Posterior vena cava (tissue), 2 donors: ENCODE data around the gene SELENOH. TPM values are rescaled to one million over a fixed set of nuclear protein-coding genes. Genes with fewer than 3 reads are reported as not detected.
A peak's percentile ranks its signal among the peaks of the same experiment; 100 is the strongest.
"Not testable (repeated sequence)": the region's sequence is repeated elsewhere in the genome, so short reads cannot be mapped to it uniquely, and the experiment has no call there.

Experiments used
- DNase-seq: peaks from one replicate; pipeline ENCODE4 v3.0.0-alpha.2; 2020; ENCODE audit warnings: low spot score
- intact Hi-C, 2 donors: fragments of 100-400 bp; cut with DNase I; formaldehyde crosslinking; loops; one replicate each; pipeline versions ENCODE4 v1.14.1 to v1.14.2; 2022 to 2023
- long read RNA-seq, 2 donors: library from polyadenylated mRNA; unstranded; transcript quantifications; one replicate each; pipeline ENCODE4 v2.0.0, GENCODE V29; 2020 to 2021
- total RNA-seq, 2 donors: library from RNA; stranded (reverse); fragmentation: NEBNext Ultra II Directional; extraction: Animal tissue kit (Norgen Biotek cat#: 25700); gene quantifications; one replicate each; pipeline ENCODE4 v1.2.1, GENCODE V29; 2021
- donor health status: DM: yes; HTN: yes; CAD: no.
- donor health status: DM: yes; HTN: yes; CAD: no.

The SELENOH gene, protein sequence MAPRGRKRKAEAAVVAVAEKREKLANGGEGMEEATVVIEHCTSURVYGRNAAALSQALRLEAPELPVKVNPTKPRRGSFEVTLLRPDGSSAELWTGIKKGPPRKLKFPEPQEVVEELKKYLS
- total RNA-seq: 10 to 100 TPM; 61.8 to 74.3 TPM
- long read RNA-seq, donor 1, transcript SELENOH-204 (4 exons, 818 nt): major isoform, 10 of 10 reads
- long read RNA-seq, donor 1, partial matches to known transcripts: 0 of 10 reads
- long read RNA-seq, donor 1, other reads (novel, unspliced or antisense): 0 of 10 reads
- long read RNA-seq, donor 2, transcript SELENOH-204 (4 exons, 818 nt): major isoform, 51 of 56 reads
- long read RNA-seq, donor 2, partial matches to known transcripts: 0 of 56 reads
- long read RNA-seq, donor 2, other reads (novel, unspliced or antisense): 4 of 56 reads

DNA sequence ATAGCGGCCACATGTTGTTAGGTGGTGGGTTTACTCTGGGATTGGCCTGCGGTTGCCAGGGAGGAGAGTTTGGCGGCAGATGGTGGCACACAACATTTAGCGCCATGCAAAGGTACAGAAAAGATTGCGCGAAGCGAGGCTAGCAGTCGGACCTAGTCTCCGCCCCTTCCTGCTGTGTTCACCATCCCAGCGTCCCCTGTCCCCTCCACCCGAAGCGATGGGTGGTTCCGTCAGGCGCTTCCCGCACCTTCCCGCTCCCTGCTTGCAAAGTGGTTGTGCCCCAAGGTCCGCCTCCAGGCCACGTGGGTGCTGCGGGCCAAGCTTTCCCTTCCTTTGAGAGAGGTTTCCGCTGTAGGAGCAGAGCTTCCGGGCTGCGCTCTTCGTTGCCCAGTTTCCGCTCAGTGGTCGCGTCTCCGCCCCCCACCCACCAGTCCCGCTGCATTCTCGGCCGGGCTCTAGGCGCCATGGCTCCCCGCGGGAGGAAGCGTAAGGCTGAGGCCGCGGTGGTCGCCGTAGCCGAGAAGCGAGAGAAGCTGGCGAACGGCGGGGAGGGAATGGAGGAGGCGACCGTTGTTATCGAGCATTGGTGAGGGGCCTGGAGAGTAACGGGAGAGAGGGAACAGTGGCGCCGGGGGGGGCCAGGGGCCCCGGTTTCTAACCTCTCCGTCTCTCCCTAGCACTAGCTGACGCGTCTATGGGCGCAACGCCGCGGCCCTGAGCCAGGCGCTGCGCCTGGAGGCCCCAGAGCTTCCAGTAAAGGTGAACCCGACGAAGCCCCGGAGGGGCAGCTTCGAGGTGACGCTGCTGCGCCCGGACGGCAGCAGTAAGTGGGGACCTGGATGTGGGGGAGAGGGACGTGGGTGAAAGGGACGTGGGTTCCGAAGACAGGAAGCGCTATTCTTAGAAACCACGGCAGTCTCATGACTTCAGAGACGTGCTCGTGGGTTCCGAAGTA lies at the start of gene SELENOH:
Gene SELENOH, plus strand, starts transcription at position 360 of the 955 bp plus-strand sequence. Its CDS starts 105 bp downstream, at position 465.
- intact Hi-C loops: no loop called here
- peak; percentile 99 for DNase-seq

DNA sequence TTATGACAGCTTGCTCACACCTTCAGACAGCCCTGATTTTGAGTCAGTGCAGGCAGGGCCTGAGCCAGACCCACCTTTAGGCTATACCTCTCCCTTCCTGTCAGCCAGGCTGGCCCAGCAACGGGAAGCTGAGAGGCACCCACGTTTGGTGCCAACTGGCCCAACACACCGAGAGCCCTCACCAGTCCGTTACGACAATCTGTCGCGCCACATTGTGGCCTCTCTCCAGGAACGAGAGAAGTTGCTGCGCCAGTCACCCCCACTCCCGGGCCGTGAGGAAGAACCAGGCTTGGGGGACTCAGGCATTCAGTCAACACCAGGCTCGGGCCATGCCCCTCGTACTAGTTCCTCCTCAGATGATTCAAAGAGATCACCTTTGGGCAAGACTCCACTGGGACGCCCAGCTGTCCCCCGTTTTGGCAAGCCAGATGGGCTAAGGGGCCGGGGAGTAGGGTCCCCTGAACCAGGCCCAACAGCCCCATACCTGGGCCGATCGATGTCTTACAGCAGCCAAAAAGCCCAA lies 42.4 kb upstream of the SELENOH start:
- intact Hi-C loops: no loop called here
- no peak for DNase-seq

DNA sequence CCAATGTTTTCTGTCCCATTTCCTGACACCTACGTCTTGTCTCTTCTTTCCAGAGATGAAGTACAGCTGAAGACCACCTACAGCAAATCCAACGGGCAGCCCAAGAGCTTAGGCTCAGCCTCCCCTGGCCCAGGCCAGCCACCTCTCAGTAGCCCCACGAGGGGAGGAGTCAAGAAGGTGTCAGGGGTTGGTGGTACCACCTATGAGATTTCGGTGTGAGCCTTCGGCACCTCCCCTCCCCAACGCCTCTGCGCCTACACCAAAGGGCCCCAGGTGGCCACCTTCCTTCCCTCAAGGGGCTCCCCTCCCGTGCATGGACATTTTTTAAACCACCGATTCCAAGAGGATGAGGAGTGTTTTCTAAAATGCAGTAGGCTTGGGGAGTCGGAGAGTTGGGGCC lies 41.5 kb upstream of the SELENOH start:
- intact Hi-C loops: no loop called here

DNA sequence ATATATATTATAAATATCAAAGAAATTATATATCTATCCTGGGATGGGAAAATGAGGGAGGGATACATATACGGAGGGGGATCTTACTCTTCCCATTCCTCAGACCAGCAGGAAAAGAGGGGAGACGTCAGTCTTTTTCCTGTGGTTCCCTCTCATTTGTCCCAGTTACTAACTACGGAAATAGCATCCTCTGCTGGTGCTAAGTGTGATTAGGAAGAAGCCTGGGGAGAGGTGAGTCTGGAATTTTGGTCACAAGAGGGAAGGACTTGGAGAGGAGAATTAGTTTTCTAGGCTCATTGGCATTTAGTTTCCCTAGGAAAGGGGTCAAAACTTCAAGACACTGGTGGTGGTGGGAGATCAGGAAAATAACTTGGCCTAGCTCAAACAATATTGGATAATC lies 40.9 kb upstream of the SELENOH start:
- no peak for DNase-seq
- intact Hi-C loops: no loop called here

More for the DNA sequence above, 41.5 kb upstream of the SELENOH start:
- DNase-seq: no peak

DNA sequence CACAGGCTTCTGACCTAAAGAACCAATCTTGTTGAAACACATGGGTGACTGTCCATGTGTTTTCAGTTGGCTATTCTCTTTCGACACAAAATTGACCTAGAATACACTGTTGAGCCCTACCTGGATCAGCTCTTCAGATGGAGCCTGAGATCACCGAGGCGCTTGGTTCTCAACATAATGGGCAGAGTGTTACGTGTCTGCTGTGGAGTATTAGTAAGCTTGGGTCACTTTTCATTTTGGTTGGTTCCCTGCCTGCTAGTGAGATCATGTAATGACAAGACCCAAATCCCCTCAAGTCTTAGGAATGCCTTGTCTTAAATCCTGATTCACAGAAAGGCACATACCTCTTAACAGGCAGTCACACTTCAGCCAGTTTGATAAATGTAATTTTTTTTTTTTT lies 38.0 kb upstream of the SELENOH start:
- no peak for DNase-seq
- intact Hi-C loops: no loop called here

DNA sequence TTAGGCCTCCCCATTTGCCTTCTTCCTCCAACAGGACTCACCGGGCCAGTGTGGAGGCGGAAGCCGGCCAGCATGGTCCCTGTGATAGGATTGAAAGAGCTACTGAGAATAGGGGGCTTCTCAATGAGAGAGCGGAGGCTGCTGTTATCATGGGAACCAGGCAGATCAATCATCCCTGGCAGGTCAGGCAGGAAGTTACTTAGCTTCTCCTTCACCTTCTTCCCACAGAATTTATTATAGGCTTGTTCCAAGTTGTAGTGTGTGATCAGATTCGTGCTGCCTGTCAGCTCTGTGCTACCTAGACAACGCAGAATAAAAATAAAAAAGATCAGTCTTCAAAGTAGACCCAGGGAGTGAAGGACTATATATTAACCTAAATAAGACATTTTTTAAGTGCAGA lies 36.4 kb upstream of the SELENOH start:
- intact Hi-C loops: no loop called here

DNA sequence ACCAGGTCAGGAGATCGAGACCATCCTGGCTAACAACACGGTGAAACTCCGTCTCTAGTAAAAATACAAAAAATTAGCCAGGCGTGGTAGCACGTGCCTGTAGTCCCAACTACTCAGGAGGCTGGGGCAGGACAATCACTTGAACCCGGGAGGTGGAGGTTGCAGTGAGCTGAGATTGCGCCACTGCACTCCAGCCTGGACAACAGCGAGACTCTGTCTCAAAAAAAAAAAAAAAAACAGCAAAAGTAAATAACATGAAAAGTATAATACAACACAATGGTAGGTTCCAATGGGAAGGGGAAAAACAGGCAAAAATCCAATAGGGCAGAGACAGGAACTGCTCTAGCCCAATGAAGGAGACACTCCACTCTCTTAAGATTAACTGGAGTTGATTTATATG lies 35.9 kb upstream of the SELENOH start:
- intact Hi-C loops, DNase-seq: not testable (repeated sequence)

More for the DNA sequence above, 36.4 kb upstream of the SELENOH start:
- no peak for DNase-seq

DNA sequence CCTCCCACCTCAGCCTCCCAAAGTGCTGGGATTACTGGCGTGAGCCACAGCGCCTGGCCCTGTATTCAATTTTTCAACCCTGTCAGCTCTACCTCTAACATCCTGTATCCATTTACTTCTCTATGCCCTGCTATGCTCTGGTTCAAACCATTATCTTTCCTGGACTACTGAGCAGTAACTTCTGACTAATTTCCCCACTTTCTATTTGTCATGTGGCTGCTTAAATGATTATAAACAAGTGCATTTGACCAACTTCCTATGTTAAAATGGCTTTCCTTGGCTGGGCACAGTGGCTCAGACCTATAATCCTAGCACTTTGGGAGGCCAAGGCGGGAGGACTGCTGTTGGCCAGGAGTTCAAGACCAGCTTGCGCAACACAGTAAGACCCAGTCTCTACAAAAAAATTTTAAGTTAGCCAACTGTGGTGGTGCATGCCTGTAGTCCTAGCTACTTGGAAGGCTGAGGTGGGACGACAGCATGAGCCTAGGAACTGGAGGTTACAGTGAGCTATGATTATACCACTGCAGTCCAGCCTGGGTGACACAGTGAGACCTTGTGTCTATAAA lies 31.4 kb upstream of the SELENOH start:
- no peak for DNase-seq
- intact Hi-C loops: no loop called here

DNA sequence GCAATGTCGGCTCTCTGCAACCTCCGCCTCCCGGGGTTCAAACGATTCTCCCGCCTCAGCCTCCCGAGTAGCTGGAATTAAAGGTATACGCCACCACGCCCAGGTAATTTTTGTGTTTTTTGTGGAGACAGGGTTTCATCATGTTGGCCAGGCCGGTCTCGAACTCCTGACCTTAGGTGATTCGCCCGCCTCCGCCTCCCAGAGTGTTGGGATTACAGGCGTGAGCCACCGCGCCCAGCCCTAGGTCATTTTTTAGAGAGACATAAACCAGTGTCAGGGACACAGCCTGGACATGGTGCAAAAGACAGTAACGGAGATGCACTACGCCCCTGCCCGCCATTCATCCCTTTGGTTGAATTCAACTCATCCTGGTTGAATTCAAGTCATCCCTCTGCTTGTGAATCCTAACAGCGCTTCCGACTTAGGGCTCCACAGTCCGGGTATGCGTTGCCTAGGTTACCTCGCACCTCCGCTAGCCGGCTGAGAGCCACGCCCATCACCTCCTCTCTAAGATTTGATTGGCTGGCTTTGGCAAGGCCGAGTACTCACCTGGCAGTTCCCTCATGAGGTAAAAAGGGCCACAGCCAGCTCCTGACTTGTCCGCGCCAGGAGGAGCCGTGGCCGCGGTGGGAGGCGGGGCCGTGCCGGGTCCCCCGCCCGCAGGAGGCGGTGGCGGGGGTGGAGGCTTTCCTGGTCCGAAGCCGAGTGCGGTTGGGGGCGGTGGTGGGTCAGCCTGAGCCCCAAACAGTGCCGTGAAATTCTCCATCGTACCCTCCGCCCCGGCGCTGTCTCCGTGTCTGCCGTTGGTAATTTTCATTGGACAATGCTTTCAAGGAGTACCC lies 29.7 kb upstream of the SELENOH start, which contains the start of gene MED19:
Gene MED19, minus strand, starts transcription at position 802 of the 842 bp plus-strand sequence. Its CDS starts 36 bp downstream, at position 766.
- intact Hi-C loops: no loop called here
- DNase-seq: peak; percentile 94

DNA sequence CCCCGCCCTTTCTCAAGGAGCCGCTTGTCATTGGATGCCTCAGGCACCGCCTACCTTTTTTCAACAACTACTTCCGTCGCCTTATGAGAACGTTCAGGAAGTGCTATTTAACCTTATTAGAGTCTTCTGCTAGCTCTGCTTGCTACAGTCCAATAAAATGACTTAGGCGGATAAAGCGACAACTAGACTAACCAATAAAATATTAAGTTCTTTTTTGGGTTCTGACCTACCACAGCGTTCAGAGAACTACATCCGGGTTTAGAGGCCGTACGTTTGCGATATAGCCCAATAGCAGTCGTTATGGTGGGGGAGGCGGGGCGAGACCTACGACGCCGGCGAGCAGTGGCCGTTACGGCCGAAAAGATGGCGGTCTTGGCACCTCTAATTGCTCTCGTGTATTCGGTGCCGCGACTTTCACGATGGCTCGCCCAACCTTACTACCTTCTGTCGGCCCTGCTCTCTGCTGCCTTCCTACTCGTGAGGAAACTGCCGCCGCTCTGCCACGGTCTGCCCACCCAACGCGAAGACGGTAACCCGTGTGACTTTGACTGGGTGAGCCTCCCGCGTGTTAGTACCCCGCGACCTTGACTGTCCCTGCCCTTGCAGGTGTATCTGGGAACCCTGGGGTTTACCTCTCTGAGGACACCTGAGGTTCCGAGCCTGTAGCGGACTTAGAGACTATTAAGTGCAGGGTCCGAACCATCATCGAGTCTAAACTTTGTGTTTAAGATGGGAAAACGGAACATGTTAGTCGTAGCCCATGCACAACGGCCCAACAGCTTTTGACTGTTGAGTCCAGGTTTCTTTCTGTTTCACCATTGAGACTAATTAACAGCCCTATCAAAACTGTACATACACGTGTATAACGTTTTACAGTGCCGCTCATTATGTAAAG lies 28.8 kb upstream of the SELENOH start, which contains the start of gene TMX2:
Gene TMX2, plus strand, starts transcription at position 338 of the 895 bp plus-strand sequence. Its CDS starts 26 bp downstream, at position 364.
- peak; percentile 98 for DNase-seq
- intact Hi-C loops: no loop called here

DNA sequence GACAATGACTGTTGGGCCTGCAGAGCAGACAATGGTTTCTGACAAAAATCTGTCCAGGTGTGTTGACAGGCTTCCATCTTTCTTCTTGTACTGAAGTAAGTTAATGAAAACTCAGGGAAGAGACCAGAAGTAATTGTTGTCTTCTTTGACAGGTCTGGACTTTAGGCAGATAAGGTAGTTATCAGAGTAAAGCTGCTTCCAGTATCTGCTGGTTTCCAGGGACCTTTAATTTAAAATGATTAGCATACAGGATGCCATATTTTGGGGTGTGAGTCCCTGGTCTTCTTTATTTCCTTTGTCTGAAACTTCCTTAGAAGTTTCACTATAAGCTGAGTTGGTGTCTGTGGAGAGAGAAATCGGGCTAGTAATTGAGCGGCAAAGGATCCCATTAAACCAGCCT lies 27.5 kb upstream of the SELENOH start:
- DNase-seq: no peak
- intact Hi-C loops: no loop called here

DNA sequence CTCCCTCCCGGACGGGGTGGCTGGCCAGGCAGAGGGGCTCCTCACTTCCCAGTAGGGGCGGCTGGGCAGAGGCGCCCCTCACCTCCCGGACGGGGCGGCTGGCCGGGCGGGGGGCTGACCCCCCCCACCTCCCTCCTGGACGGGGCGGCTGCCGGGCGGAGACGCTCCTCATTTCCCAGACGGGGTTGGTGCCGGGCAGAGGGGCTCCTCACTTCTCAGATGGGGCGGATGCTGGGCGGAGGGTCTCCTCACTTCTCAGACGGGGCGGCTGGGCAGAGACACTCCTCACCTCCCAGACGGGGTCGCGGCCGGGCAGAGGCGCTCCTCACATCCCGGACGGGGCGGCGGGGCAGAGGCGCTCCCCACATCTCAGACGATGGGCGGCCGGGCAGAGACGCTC lies 24.6 kb upstream of the SELENOH start:
- intact Hi-C loops, DNase-seq: not testable (repeated sequence)

DNA sequence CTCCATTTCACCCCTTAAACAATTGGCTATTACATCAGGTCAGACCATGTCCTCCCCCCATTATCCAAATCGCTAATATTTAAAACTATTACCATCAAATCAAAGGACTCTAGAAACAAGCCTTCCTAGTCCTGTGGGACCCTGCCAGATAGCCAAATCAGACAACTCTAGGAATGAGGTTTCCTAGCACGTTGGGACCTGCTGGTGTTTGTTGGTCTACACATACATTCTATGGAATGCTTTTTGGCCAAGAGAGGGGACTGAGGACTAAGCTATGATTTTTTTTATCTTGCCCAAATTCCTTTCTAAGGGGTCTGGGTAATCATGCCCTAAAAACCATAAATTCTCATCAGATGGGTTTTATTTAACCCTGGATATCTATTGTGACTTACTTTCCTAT lies 14.1 kb upstream of the SELENOH start:
- no peak for DNase-seq
- intact Hi-C loops: no loop called here

DNA sequence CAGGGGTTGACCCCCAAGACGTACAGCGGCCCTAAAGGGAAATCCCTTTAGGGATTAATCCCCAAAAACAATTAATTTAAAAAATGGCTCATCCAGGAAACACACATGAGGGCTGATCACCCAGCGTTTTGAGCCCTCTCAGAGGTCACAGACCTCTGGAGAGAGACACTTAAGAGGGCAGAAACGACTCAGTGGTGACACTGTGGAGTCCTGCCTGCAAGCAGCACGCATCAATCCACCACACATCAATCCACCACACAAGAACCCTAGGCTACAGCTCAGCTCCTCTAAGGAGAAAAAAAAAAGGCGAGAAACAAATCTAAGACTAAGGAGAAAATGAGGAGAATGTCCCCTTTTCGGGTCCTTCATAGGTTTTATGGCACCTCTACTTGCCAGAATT lies 12.5 kb upstream of the SELENOH start:
- no peak for DNase-seq
- intact Hi-C loops: no loop called here

DNA sequence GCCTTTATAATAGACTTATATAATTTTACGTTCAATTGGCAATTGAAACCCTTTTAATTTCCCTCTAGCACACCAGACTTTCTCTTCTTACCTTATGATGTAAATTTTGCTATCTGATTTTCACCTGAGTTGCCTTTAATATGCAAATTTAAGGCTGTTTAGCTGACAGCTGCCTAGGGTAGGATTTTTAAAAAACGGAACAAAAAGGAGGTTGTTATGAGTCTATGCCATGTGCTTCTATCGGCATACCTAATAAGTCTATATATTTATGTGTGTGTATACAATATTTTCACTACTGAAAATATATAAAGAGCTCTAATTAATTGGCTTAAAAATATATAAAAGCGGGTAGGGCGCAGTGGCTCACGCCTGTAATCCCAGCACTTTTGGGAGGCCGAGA lies 11.8 kb upstream of the SELENOH start:
- intact Hi-C loops: no loop called here
- no peak for DNase-seq

DNA sequence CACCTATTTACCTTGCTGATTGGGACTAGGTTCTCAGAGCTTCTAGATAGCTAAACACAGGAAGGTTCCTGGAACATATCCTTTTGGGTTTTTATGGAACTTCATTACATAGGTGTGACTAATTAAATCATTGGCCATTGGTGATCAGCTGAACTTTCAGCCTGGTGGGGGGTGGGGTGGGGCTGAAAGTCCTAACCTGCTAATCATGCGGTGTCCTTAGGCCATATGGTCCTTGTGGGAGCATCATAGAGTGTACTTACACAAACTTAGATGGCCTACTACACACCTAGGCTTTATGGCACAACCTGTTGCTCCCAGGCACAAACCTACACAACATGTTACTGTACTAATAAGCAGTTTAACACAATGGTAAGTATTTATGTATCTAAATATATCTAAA lies 8.6 kb upstream of the SELENOH start:
- intact Hi-C loops: no loop called here
- DNase-seq: no peak

DNA sequence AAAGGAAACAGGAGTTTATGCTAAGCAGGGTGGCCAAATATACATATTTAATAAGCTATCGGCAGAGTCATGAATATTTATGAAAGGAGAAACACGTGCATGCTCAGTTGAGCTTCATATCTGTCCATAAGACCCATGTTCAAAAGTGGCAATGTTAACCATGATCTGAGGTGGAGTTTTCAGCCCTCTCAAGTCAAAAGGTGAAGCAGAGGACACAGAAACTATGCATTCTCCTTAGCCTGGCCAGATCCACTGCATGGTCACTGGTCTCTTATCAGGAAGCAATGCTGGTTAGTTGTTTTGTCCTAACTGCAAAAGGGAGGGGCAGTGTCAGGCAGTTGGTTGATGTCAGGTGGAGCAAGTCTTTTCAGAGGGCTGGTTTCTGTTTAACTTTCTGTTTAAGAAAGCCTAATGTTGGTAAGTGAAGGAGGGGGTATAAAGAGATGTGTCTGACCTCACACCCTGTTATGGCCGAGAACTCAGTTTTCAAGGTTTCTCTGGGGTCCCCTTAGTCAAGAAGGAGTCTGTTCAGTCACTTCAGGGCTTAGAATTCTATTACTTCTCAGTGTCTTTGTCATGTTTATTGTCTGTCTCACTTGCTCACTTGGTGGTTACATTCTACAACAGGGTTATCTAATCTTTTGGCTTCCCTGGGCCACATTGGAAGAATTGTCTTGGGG lies 5.5 kb upstream of the SELENOH start:
- intact Hi-C loops: no loop called here
- DNase-seq: no peak
